MG63 (cell line): ENCODE results near the gene CBX1. TPM values are rescaled to one million over a fixed set of nuclear protein-coding genes. Genes with fewer than 3 reads are reported as not detected.

ENCODE experiments used
- DNase-seq: peaks from one replicate; pipeline ENCODE4 v3.0.0-alpha.2; 2020
- H3K27me3 ChIP-seq: fragments of 250-450 bp; sonication (Bioruptor Pico); 2 replicates; pipeline ENCODE4 v1.5.1; 2020; ENCODE audit warnings: mild to moderate bottlenecking, moderate library complexity
- H3K36me3 ChIP-seq: fragments of 250-450 bp; sonication (Bioruptor Pico); 2 replicates; pipeline ENCODE4 v1.5.1; 2020; ENCODE audit warnings: mild to moderate bottlenecking, moderate library complexity
- H3K4me3 ChIP-seq: fragments of 250-450 bp; sonication (Bioruptor Pico); 2 replicates; pipeline ENCODE4 v1.5.1; 2020; ENCODE audit warnings: mild to moderate bottlenecking, moderate library complexity
- H3K9me3 ChIP-seq: fragments of 250-450 bp; sonication (Bioruptor Pico); 2 replicates; pipeline ENCODE4 v1.5.1; 2020; ENCODE audit warnings: mild to moderate bottlenecking, moderate library complexity
- total RNA-seq: library from RNA; depleted of rRNA; stranded (reverse); fragments of >200 nt; shearing (Covaris generic); gene quantifications from 2 replicates; pipeline ENCODE4 v1.2.3, GENCODE V29; 2014; ENCODE audit warnings: low replicate concordance

The CBX1 gene
- total RNA-seq, 1 experiment from 2014 or later = 50.7 TPM

DNA sequence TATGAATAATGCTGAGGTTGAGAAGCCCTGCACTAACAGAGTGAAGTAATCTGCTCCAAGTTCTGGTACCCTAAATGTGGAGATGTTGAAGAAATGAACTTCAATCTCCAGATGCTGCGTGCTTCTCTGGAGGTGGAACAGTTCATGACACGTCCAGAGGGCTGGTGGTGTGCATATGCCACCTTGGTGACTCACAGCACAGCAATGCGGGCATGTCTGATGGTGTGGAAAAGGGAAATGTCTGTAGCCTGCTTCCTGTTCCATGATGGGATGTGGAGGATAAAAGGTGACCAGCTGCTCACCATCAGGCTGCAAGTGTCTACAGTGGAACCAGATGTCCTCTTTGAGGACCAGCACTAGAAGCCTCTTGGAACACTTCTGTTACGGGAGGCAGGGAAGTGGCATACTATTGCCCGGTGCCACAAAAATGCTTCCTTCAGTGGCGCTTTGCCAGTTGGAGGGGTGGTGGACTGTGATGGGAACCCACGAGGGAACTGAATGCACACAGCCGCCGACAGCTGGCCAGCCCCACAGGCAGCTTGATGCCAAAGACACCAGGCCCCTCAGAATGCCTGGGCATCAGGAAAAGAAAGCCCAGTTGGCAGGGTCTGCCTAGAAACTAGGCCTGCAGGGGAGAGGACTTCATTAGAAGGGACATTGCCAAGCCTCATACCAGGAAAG lies 26.2 kb upstream of the CBX1 start:
- no peak overlapping the region for H3K4me3 ChIP-seq
- H3K27me3 ChIP-seq = no peaks in the 10 kb centered on the region
- H3K9me3 ChIP-seq = no peaks in the 10 kb centered on the region
- peaks cover 20% of the 10 kb centered on the region for H3K36me3 ChIP-seq
- DNase-seq = peak; percentile 61

DNA sequence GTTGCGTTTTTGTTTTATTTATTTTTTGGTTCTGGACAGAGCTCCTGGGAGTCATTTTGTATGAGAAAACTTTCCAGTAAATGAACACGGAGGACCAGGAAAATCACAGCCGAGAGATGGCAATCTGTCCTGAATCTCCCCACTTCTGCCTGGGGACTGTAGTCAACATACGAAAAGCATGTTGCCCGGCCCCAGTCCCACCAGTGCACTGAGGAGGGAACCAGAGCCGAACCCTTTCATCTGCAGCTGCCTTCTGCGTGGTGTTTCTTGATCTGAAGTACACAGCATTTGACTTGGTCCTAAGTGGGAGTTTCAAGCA lies 25.2 kb upstream of the CBX1 start:
- Histone ChIP-seq H3K27me3 (no peaks in the 10 kb centered on the region), H3K4me3 (no peak overlapping the region), H3K36me3 (peaks cover 25% of the 10 kb centered on the region), H3K9me3 (no peaks in the 10 kb centered on the region)
- DNase-seq = no peak

DNA sequence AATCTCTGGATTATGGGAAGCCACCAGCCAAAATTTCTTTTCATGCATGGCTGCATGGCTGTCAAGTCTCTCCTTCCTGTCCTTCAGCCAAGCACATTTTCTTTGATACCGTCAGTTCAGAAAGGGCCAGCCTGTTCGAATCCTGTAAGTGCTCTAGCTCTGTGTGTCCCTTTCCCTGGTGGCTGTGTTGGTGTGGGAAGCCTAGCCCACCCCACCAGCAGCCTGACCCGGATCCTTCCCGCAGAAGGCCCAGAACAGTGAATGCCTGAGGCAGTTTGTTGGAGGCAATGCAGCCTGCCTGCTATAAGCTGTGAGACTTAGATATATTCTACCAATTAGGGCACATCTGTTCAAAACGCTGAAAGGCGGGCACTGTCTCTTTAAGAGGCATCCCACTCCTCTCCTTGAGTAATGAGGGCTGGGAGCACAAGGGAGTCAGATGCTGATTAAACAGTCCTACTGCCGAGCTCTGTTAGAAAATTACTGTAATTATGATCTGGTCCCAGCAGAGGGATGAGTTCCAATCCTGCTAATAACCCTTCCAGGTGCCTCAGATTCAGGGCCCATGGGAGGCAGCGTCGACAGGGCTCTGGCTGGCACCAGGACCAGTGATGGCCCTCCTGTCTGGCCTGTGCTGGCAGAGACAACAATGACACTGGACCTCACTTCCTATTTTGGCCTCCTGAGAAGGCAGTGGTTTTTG lies 24.7 kb upstream of the CBX1 start:
- Histone ChIP-seq H3K27me3 (no peaks in the 10 kb centered on the region), H3K36me3 (peaks cover 30% of the 10 kb centered on the region), H3K4me3 (no peak overlapping the region), H3K9me3 (no peaks in the 10 kb centered on the region)
- no peak for DNase-seq

DNA sequence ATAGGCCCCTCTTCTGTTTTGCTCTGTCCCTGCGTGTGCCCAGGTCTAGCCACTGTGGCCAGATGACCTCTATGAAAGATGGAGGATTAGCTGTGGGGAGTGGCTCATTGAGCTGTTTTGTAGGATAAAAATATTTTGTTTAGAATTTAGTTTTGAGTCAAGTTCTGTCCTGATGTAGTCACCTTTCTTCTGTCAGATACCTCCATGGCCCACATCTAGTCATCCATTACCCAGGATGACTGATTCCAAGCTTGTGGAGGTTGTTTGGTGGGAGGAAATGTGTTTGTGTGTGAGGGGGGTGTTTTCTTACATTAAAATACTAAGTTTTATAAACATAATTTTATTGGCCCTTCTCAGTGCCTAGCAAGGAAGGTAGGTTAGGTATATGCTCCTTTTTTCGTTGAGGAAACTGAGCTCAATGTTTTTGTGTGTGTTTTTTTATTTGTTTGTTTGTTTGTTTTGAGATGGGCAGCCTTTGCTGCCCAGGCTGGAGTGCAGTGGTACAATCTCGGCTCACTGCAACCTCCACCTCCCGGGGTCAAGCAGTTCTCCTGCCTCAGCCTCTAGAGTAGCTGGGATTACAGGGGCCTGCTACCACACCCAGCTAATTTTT lies 22.6 kb upstream of the CBX1 start:
- no peaks in the 10 kb centered on the region for H3K27me3 ChIP-seq
- H3K9me3 ChIP-seq = no peaks in the 10 kb centered on the region
- peaks cover 40% of the 10 kb centered on the region for H3K36me3 ChIP-seq
- DNase-seq = no peak
- no peak overlapping the region for H3K4me3 ChIP-seq

DNA sequence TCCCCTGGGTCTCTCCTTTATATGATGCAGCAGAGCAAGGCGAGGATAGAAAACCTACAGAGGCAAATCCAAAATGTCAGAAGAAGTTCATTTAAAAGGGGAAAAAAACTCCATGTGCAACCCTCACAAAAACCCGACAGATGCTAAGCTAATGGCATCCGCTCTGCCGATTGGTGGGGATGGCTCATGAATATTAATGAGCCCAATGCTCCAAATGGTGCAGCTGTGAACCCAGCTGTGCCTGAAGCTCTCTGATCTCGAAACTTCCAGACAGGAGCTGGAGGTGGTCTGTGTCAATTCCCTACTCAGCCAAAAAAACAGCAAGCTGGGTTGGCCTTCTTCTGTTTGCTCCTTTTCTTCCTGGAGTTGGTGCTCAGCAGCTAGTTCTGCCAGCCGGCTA lies 21.8 kb upstream of the CBX1 start:
- peaks cover 42% of the 10 kb centered on the region for H3K36me3 ChIP-seq
- H3K27me3 ChIP-seq = no peaks in the 10 kb centered on the region
- H3K9me3 ChIP-seq = no peaks in the 10 kb centered on the region
- DNase-seq = no peak
- no peak overlapping the region for H3K4me3 ChIP-seq

DNA sequence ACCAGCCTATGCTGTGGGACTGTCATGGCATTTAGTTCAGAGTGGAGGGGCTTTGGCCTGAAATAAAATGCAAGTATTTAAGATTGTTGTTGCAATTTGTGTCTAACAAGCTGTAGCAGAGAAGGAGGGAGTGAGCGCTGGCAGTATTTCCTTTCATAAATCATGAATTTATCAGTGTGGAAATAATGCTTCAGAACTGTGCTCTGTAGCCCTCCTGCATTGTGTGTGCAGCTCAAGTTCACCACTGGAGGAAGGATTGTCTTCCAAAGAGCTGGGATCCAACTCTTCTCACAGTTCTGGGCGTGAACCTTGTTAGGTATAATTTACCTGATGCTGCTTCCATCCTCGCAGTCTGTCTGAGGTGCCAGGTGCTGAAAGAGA lies 21.4 kb upstream of the CBX1 start:
- DNase-seq = no peak
- H3K4me3 ChIP-seq = no peak overlapping the region
- H3K9me3 ChIP-seq = no peaks in the 10 kb centered on the region
- no peaks in the 10 kb centered on the region for H3K27me3 ChIP-seq
- peaks cover 42% of the 10 kb centered on the region for H3K36me3 ChIP-seq

DNA sequence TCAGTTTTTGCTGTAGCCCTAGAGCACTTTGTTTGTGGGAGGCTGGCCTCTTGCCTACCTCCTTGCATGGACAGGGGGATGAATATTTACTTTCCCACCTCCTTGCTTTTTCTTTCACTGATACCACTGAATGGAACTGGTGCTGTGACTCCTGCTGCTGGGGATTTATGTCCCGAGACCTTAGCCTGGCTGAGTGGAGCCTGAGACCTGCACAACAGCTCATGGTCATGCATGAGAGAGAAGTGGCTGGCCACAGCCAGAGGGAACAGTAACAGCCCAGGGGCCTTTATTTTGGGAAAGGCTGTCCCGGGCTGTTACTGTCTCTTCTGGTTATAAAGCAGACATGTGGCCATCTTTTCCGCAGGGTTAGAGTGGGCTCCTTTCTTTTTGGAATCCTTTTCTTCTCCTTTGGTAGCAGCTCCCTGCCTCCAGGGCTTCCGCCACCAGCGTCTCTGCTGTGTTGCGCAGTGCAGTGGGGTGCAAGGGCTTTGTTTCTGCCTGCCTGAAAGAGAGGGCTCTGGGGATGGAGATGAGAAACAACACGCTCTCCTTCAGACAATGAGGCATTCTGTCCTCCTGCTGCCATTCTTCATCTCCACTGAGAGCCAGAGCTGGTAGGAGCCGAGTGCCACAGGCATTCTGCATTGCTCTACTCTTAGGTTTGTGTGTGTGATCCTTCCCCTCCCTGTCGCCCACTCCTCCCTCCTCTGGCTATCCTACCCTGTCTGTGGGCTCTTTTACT lies 20.8 kb upstream of the CBX1 start:
- Histone ChIP-seq H3K9me3 (no peaks in the 10 kb centered on the region), H3K36me3 (peaks cover 42% of the 10 kb centered on the region), H3K4me3 (no peak overlapping the region), H3K27me3 (no peaks in the 10 kb centered on the region)
- DNase-seq = no peak

DNA sequence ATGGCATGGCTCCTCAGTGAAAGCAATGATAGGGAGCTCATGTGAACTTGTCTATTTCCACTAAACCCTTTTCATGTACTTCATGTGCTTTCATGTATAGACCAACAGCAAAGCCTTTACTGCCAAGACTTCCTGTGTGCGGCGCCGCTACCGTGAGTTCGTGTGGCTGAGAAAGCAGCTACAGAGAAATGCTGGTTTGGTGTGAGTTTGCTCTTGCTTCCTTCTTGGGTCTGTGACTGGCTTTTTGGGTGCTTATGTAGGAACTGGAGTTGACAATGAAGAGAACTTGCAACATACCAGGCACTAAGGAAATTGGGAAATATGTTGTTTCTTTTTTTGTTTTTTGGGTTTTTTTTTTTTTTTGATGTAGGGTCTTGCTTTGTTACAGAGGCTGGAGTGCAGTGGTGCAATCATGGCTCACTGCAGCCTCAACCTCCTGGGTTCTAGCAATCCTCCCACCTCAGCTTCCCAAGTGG lies 12.0 kb upstream of the CBX1 start:
- no peak overlapping the region for H3K4me3 ChIP-seq
- no peaks in the 10 kb centered on the region; the same call in 1 of the 2 replicates for H3K9me3 ChIP-seq
- H3K27me3 ChIP-seq = no peaks in the 10 kb centered on the region
- H3K36me3 ChIP-seq = peaks cover 22% of the 10 kb centered on the region
- no peak for DNase-seq

DNA sequence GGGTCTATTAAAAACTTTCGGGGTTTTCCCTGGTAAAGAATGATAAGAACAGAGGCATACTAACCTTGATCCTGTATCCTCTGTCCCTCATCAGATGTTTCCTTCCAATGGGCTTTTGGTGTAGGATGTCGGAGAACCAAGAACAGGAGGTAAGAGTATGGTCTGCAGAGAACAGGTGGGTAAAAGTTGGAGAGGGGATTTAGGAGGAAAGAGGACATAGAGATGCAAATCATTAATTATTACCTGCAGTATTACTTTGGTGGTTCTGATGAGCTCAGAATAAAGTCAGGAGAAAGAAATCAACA lies 10.6 kb upstream of the CBX1 start:
- peaks cover 22% of the 10 kb centered on the region for H3K36me3 ChIP-seq
- no peak overlapping the region for H3K4me3 ChIP-seq
- DNase-seq = no peak
- no peaks in the 10 kb centered on the region; the same call in 1 of the 2 replicates for H3K9me3 ChIP-seq
- H3K27me3 ChIP-seq = no peaks in the 10 kb centered on the region

DNA sequence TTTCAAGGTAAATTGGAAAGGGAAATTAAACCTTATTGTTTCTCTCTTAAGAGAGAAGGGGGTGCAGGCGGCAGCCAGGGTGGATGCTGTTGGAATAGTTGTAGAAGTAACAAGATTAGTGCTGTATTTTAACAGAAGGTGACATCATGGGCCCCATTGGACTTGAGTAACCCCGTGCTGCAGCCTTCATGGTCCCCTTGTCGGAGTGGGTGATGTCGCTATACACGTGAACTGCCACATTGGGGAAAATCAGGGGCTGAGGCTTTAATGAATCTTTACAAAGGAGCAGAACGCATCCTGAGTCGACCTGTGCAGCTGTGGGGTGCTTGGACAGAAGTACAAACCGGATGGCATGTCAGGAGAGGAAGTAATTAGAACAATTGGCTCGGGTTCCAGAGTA lies 9.5 kb upstream of the CBX1 start:
- no peak overlapping the region for H3K4me3 ChIP-seq
- peaks cover 16% of the 10 kb centered on the region for H3K36me3 ChIP-seq
- H3K27me3 ChIP-seq = no peaks in the 10 kb centered on the region
- DNase-seq = no peak
- no peaks in the 10 kb centered on the region; the same call in 1 of the 2 replicates for H3K9me3 ChIP-seq

DNA sequence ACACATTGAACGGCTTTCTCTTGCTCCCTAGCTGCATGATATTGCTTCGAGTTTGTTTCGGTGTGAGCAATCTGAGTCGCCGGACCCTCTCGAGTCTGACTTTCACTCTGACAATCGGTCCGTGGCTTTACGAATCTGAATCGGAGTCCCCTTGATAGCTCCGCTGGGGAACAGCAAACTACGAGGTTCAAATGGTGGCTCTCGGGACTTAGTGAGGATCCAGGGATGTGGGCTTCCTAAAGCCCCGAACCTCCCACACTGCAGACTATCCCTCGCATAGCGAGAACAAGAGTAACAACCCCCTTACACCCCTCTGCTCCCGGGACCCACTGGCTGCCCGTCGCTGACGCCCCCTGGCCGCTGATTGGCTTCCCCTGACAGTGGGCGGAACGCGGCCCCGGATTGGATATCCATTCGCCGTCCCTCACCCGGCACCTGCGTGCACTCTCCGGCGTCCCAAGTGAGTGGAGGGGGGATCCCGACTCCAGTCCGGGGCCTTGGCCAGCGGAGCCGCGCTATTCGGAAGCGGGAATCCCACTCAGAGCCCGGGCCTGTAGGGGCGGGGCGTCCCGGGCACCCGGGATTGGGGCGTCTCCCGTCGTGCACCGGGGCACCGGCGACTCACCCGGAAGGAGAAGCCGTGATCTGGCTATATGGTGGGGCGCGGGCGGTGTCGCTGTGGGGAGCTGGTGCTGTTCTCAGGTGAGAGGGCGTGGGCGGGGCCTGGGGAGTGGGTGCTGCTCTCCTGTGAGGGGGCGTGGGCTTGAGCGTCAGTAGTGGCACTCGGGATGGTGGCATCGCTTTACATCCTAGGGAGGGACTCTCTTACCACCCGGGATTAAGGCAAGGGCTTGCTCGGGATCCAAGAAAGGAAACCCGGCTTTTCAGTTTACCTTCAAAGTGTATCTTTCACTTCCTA lies 6.1 kb upstream of the CBX1 start, which contains the start of gene SNX11:
Gene SNX11 (plus strand): TSS at position 630 of the 919 bp plus-strand sequence. CDS start 4,278 bp downstream, outside the sequence.
- H3K4me3 ChIP-seq = peak within 1 kb of the TSS; percentile 95
- DNase-seq = peak; percentile 95
- H3K9me3 ChIP-seq = peaks cover 6% of the 10 kb centered on the region
- H3K27me3 ChIP-seq = no peaks in the 10 kb centered on the region
- H3K36me3 ChIP-seq = peaks cover 5% of the 10 kb centered on the region; the same call in 1 of the 2 replicates

DNA sequence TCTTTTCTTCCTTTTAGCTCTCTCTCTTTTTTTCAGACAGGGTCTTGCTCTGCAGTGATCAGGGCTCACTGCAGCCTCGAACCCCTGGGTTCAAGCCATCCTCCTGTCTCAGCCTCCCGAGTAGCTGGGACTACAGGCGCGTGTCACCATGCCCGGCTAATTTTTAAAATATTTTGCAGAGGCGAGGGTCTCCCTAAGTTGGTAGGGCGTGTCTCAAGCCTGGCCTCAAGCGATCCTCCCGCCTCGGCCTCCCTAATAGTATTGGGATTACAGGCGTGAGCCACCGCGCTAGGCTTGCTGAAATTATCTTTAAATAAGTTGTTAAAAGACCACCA lies 5.5 kb upstream of the CBX1 start:
- peak overlapping the region; percentile 95 for H3K4me3 ChIP-seq
- no peak for DNase-seq
- H3K36me3 ChIP-seq = no peaks in the 10 kb centered on the region
- H3K9me3 ChIP-seq = peaks cover 6% of the 10 kb centered on the region
- no peaks in the 10 kb centered on the region for H3K27me3 ChIP-seq

DNA sequence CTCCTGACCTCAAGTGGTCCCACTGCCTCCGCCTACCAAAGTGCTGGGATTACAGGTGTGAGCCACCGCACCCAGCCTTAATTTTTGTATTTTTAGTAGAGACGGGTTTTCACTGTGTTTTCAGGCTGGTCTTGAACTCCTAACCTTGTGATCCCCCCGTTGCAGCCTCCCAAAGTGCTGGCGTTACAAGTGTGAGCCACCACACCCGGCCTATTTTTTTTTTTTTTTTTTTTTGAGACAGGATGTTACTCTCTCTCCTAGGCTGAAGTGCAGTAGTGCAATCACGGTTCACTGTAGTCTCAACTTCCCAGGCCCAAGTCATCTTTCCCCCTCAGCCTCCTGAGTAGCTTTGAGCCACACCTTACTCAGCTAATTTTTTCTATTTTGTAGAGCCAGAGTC lies 3.2 kb upstream of the CBX1 start:
- DNase-seq = no peak
- H3K9me3 ChIP-seq = peaks cover 6% of the 10 kb centered on the region
- H3K4me3 ChIP-seq = no peak overlapping the region
- no peaks in the 10 kb centered on the region for H3K27me3 ChIP-seq
- peaks cover 3% of the 10 kb centered on the region for H3K36me3 ChIP-seq

DNA sequence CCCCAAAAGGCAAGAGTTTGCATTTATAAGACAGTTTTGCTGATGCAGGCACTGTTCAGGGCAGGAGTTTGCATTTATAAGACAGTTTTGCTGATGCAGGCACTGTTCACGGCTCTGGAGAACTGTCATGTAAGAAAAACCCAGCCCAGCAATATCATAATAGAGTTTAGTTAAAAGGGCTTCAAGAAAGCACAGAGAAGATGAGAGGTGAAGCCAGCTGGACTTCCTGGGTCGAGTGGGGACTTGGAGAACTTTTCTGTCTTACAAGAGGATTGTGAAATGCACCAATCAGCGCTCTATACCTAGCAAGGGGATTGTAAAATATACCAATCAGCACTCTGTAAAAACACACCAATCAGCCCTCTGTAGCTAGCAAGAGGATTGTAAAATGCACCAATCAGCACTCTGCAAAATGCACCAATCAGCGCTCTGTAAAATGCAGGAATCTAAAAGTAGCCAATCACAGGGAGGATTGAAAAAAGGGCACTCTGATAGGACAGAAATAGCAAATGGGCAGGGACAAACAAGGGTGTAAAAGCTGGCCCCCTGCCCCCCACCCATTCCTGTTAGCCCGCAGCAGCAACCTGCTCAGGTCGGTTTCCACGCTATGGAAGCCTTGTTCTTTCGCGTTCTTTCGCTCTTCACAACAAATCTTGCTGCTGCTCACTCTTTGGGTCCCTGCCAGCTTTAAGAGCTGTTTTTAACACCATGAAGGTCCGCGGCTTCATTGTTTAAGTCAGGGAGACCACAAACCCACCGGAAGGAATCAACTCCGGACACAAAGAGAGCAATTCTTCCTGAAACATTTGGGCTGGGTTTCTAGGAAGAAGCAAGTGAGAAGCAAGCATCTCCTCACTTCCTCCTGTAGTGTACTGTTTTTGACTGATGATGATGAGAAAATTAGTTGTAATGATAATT lies 1.8 kb upstream of the CBX1 start:
- Histone ChIP-seq H3K27me3 (no peaks in the 10 kb centered on the region), H3K4me3 (no peak overlapping the region), H3K9me3 (peaks cover 6% of the 10 kb centered on the region), H3K36me3 (peaks cover 12% of the 10 kb centered on the region)
- no peak for DNase-seq

DNA sequence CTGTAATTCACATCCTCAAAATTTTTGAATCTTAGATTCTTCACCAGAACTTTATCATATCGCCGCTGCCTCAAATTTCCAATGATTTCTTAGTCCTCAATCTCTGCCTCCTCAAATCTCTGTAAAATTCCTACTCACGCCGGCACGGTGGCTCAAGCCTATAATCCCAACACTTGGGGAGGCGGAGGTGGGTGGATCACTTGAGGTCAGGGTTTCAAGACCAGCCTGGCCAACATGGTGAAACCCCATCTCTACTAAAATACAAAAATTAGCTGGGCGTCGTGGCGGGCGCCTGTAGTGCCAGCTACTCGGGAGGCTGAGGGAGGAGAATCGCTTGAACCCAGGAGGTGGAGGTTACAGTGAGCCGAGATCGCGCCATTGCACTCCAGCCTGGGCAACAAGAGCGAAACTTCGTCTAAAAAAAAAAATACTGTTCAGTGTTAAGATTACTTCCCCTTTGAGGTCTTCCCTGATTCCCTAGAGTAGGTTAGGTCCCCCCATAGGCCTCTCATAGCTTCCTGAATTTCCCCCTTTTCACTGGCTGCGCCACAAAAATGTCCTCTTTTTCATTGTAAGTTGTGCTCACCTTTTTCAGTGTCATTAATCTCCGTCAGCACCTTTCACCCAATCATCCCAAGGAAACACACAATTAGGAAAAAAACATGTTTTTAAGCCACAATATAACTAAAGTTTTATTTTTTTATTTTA lies 919 bp upstream of the CBX1 start:
- DNase-seq = no peak
- H3K4me3 ChIP-seq = no peak overlapping the region
- peaks cover 12% of the 10 kb centered on the region for H3K36me3 ChIP-seq

More for the DNA sequence above, 919 bp upstream of the CBX1 start:
- Histone ChIP-seq H3K9me3 (peaks cover 6% of the 10 kb centered on the region), H3K27me3 (no peaks in the 10 kb centered on the region)
